WTC11 (cell line): ENCODE data around the gene CALN1. TPM values are rescaled to one million over a fixed set of nuclear protein-coding genes. Genes with fewer than 3 reads are reported as not detected.

Experiments
- ATAC-seq: fragments of 200-7000 bp; cut with Tn5 transposase; 2 replicates; pipeline ENCODE4 v1.10.0; 2021; ENCODE audit warnings: mild to moderate bottlenecking, moderate library complexity
- CTCF ChIA-PET: fragments of 300-600 bp; sonication (Branson Sonifier 250); formaldehyde crosslinking; loops from one replicate; lab custom pipeline; 2021; ENCODE audit warnings: antibody characterized with exemption; lab: Charles Lee
- POLR2A ChIA-PET: fragments of 350-600 bp; sonication (Branson Sonifier 250); formaldehyde crosslinking; loops from one replicate; lab custom pipeline; 2021; ENCODE audit warnings: antibody characterized with exemption; lab: Charles Lee
- DNase-seq: peaks from one replicate; pipeline ENCODE4 v3.0.0; 2021; ENCODE audit warnings: low spot score
- H3K27ac Mint-ChIP-seq: 2 replicates; pipeline ENCODE4 v1.8.0; 2021; ENCODE audit warnings: mixed read lengths
- H3K27me3 Mint-ChIP-seq: 2 replicates; pipeline ENCODE4 v1.8.0; 2021; ENCODE audit warnings: low read depth, mild to moderate bottlenecking, moderate library complexity, mixed read lengths
- H3K36me3 Mint-ChIP-seq: 2 replicates; pipeline ENCODE4 v1.8.0; 2021; ENCODE audit warnings: mixed read lengths
- H3K4me1 Mint-ChIP-seq: 2 replicates; pipeline ENCODE4 v1.8.0; 2022; ENCODE audit warnings: mixed read lengths
- H3K4me3 Mint-ChIP-seq: 2 replicates; pipeline ENCODE4 v1.8.0; 2021; ENCODE audit warnings: mild to moderate bottlenecking, moderate library complexity, mixed read lengths
- H3K9me3 Mint-ChIP-seq: 2 replicates; pipeline ENCODE4 v1.8.0; 2021; ENCODE audit warnings: mixed read lengths
- ATF1 ChIP-seq: sonication (generic); formaldehyde crosslinking; IDR thresholded peaks from 2 replicates; pipeline ENCODE4 v1.8.1; 2023; ENCODE audit warnings: mild to moderate bottlenecking, moderate library complexity, missing genetic modification reagents
- ETV6 ChIP-seq: sonication (generic); formaldehyde crosslinking; IDR thresholded peaks from 2 replicates; pipeline ENCODE4 v1.8.1; 2022; ENCODE audit warnings: mild to moderate bottlenecking, missing genetic modification reagents
- FOXJ3 ChIP-seq: sonication (generic); formaldehyde crosslinking; IDR thresholded peaks from 2 replicates; pipeline ENCODE4 v1.9.0; 2021; ENCODE audit warnings: missing genetic modification reagents, mild to moderate bottlenecking, borderline replicate concordance
- GTF2I ChIP-seq: fragments of 250-450 bp; sonication (Bioruptor Pico); conservative IDR thresholded peaks from 2 replicates; pipeline ENCODE4 v1.4.0; 2021; ENCODE audit warnings: mild to moderate bottlenecking
- IRF2 ChIP-seq: sonication (generic); formaldehyde crosslinking; IDR thresholded peaks from 2 replicates; pipeline ENCODE4 v1.8.0; 2022; ENCODE audit warnings: low read depth, missing genetic modification reagents, borderline replicate concordance
- JUN ChIP-seq: sonication (generic); formaldehyde crosslinking; IDR thresholded peaks from 2 replicates; pipeline ENCODE4 v1.8.0; 2023; ENCODE audit warnings: mild to moderate bottlenecking, missing genetic modification reagents
- MXD4 ChIP-seq: fragments of 250-450 bp; sonication (Bioruptor Pico); IDR thresholded peaks from 2 replicates; pipeline ENCODE4 v1.8.0; 2021; ENCODE audit warnings: mild to moderate bottlenecking, moderate library complexity, borderline replicate concordance
- RORB ChIP-seq: fragments of 250-450 bp; sonication (Bioruptor Pico); IDR thresholded peaks from 2 replicates; pipeline ENCODE4 v1.9.0; 2021; ENCODE audit warnings: mild to moderate bottlenecking
- SMAD3 ChIP-seq: sonication (generic); formaldehyde crosslinking; IDR thresholded peaks from 2 replicates; pipeline ENCODE4 v1.8.0; 2022; ENCODE audit warnings: missing genetic modification reagents, mild to moderate bottlenecking, borderline replicate concordance
- SMAD4 ChIP-seq: sonication (generic); formaldehyde crosslinking; IDR thresholded peaks from 2 replicates; pipeline ENCODE4 v1.8.0; 2022; ENCODE audit warnings: mild to moderate bottlenecking, missing genetic modification reagents
- ZNF416 ChIP-seq: fragments of 250-450 bp; sonication (Bioruptor Pico); IDR thresholded peaks from 2 replicates; pipeline ENCODE4 v1.9.0; 2021; ENCODE audit warnings: mild to moderate bottlenecking, inconsistent platforms
- ZNF423 ChIP-seq: fragments of 250-450 bp; sonication (Bioruptor Pico); IDR thresholded peaks from 2 replicates; pipeline ENCODE4 v2.1.2; 2022; ENCODE audit warnings: mild to moderate bottlenecking, moderate library complexity
- total RNA-seq: library from RNA; stranded (reverse); gene quantifications from 3 replicates; pipeline ENCODE4 v1.2.3, GENCODE V29; 2021
- TF ChIP-seq, protein P1 (sequence below): sonication (generic); formaldehyde crosslinking; IDR thresholded peaks from 2 replicates; pipeline ENCODE4 v1.8.1; 2023; ENCODE audit warnings: mild to moderate bottlenecking, missing genetic modification reagents, moderate library complexity
- TF ChIP-seq, protein P2 (sequence below): sonication (generic); formaldehyde crosslinking; IDR thresholded peaks from 2 replicates; pipeline ENCODE4 v1.8.1; 2023; ENCODE audit warnings: mild to moderate bottlenecking, missing genetic modification reagents, borderline replicate concordance
- TF ChIP-seq, protein P3 (sequence below): fragments of 250-450 bp; sonication (Bioruptor Pico); IDR thresholded peaks from 2 replicates; pipeline ENCODE4 v1.9.0; 2021; ENCODE audit warnings: mild to moderate bottlenecking, borderline replicate concordance
- TF ChIP-seq, protein P4 (sequence below): sonication (generic); formaldehyde crosslinking; IDR thresholded peaks from 2 replicates; pipeline ENCODE4 v1.8.1; 2023; ENCODE audit warnings: mild to moderate bottlenecking, moderate library complexity, missing genetic modification reagents

Gene CALN1
- total RNA-seq, 1 experiment from 2014 or later = 10.5 TPM

DNA sequence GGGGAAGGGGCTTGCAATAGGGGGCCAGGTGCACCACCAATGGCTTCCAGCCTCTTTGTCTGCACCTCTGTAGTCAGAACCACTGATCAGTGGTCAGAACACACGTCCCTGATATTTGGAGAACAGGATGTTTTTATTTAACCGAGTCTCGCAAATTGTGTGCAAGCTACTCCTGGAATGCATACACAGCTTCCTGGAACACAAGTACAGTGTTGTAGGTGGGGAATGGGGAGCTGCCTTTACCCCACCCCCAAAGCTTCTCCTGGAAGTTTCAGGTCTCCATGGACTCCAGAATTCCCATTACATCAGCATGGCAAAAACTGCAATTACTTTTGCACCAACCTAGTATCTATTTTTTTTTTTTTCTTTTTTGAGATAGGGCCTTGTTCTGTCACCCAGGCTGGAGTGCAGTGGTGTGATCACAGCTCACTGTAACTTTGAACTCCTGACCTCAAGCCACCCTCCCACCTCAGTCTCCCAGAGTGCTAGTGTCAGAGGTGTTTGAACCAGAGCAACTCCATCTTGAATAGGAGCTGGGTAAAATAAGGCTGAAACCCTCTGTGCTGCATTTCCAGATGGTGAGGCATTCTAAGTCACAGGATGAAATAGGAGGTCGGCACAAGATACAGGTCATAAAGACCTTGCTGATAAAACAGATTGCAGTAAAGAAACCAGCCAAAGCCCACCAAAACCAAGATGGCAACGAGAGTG, 374.0 kb downstream of the CALN1 start:
- CTCF ChIA-PET = interaction anchor here (1.5 kb wide), 1 partner anchor 113 kb away, joined by 5 read pairs; no protein-coding TSS in a partner anchor
- TF ChIP-seq IRF2 (CRISPR knock-in tag) (no peak), ZNF416 (CRISPR knock-in tag) (no peak)
- TF ChIP-seq, protein P1, sequence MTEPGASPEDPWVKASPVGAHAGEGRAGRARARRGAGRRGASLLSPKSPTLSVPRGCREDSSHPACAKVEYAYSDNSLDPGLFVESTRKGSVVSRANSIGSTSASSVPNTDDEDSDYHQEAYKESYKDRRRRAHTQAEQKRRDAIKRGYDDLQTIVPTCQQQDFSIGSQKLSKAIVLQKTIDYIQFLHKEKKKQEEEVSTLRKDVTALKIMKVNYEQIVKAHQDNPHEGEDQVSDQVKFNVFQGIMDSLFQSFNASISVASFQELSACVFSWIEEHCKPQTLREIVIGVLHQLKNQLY (CRISPR knock-in tag) = no peak
- TF ChIP-seq, all 79 proteins: peak for 0
- POLR2A ChIA-PET = no interaction called here
- Mint-ChIP-seq H3K4me3 (no peak overlapping the region), H3K27ac (no peak overlapping the region), H3K36me3 (peaks cover 11% of the 10 kb centered on the region), H3K9me3 (peaks cover 19% of the 10 kb centered on the region), H3K4me1 (no peaks in the 10 kb centered on the region), H3K27me3 (no peaks in the 10 kb centered on the region)
- ATAC-seq = no peak
- no peak for DNase-seq

DNA sequence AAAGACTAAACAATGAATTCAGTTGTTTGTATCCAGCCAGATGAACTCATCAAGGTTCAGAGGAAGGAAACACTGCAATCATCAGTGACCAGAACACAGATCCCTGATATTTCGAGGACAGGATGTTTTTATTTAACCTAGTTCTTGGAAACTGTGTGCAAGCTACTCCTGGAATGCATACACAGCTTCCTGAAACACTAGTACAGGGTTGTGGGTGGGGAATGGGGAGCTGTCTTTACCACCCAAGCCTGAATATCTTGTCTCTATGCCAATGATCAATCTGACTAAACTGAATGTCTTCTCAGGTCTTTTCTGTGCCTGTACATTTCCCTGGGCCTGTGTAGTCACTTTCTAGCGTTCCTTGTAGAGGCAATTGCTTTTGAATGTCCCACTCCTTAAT, 374.6 kb downstream of the CALN1 start:
- CTCF ChIA-PET = interaction anchor here (1.5 kb wide), 1 partner anchor 112 kb away, joined by 5 read pairs; no protein-coding TSS in a partner anchor

More for the DNA sequence above, 374.6 kb downstream of the CALN1 start:
- H3K9me3 Mint-ChIP-seq = peaks cover 19% of the 10 kb centered on the region
- POLR2A ChIA-PET = no interaction called here
- DNase-seq (no peak), ATAC-seq (no peak)
- peaks cover 11% of the 10 kb centered on the region for H3K36me3 Mint-ChIP-seq
- TF ChIP-seq MXD4 (CRISPR knock-in tag) = no peak
- TF ChIP-seq GTF2I (CRISPR knock-in tag) = no peak
- TF ChIP-seq, protein P2, sequence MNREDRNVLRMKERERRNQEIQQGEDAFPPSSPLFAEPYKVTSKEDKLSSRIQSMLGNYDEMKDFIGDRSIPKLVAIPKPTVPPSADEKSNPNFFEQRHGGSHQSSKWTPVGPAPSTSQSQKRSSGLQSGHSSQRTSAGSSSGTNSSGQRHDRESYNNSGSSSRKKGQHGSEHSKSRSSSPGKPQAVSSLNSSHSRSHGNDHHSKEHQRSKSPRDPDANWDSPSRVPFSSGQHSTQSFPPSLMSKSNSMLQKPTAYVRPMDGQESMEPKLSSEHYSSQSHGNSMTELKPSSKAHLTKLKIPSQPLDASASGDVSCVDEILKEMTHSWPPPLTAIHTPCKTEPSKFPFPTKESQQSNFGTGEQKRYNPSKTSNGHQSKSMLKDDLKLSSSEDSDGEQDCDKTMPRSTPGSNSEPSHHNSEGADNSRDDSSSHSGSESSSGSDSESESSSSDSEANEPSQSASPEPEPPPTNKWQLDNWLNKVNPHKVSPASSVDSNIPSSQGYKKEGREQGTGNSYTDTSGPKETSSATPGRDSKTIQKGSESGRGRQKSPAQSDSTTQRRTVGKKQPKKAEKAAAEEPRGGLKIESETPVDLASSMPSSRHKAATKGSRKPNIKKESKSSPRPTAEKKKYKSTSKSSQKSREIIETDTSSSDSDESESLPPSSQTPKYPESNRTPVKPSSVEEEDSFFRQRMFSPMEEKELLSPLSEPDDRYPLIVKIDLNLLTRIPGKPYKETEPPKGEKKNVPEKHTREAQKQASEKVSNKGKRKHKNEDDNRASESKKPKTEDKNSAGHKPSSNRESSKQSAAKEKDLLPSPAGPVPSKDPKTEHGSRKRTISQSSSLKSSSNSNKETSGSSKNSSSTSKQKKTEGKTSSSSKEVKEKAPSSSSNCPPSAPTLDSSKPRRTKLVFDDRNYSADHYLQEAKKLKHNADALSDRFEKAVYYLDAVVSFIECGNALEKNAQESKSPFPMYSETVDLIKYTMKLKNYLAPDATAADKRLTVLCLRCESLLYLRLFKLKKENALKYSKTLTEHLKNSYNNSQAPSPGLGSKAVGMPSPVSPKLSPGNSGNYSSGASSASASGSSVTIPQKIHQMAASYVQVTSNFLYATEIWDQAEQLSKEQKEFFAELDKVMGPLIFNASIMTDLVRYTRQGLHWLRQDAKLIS (CRISPR knock-in tag) = no peak
- TF ChIP-seq, protein P3, sequence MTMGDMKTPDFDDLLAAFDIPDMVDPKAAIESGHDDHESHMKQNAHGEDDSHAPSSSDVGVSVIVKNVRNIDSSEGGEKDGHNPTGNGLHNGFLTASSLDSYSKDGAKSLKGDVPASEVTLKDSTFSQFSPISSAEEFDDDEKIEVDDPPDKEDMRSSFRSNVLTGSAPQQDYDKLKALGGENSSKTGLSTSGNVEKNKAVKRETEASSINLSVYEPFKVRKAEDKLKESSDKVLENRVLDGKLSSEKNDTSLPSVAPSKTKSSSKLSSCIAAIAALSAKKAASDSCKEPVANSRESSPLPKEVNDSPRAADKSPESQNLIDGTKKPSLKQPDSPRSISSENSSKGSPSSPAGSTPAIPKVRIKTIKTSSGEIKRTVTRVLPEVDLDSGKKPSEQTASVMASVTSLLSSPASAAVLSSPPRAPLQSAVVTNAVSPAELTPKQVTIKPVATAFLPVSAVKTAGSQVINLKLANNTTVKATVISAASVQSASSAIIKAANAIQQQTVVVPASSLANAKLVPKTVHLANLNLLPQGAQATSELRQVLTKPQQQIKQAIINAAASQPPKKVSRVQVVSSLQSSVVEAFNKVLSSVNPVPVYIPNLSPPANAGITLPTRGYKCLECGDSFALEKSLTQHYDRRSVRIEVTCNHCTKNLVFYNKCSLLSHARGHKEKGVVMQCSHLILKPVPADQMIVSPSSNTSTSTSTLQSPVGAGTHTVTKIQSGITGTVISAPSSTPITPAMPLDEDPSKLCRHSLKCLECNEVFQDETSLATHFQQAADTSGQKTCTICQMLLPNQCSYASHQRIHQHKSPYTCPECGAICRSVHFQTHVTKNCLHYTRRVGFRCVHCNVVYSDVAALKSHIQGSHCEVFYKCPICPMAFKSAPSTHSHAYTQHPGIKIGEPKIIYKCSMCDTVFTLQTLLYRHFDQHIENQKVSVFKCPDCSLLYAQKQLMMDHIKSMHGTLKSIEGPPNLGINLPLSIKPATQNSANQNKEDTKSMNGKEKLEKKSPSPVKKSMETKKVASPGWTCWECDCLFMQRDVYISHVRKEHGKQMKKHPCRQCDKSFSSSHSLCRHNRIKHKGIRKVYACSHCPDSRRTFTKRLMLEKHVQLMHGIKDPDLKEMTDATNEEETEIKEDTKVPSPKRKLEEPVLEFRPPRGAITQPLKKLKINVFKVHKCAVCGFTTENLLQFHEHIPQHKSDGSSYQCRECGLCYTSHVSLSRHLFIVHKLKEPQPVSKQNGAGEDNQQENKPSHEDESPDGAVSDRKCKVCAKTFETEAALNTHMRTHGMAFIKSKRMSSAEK (CRISPR knock-in tag) = no peak
- TF ChIP-seq FOXJ3 (CRISPR knock-in tag) = no peak
- TF ChIP-seq SMAD3 = no peak
- no peak for TF ChIP-seq ZNF423 (CRISPR knock-in tag)
- TF ChIP-seq ETV6 = no peak
- no peak for TF ChIP-seq JUN (CRISPR knock-in tag)
- no peak for TF ChIP-seq ATF1 (CRISPR knock-in tag)
- no peak for TF ChIP-seq SMAD4 (CRISPR knock-in tag)
- TF ChIP-seq RORB (CRISPR knock-in tag) = no peak
- TF ChIP-seq, protein P4, sequence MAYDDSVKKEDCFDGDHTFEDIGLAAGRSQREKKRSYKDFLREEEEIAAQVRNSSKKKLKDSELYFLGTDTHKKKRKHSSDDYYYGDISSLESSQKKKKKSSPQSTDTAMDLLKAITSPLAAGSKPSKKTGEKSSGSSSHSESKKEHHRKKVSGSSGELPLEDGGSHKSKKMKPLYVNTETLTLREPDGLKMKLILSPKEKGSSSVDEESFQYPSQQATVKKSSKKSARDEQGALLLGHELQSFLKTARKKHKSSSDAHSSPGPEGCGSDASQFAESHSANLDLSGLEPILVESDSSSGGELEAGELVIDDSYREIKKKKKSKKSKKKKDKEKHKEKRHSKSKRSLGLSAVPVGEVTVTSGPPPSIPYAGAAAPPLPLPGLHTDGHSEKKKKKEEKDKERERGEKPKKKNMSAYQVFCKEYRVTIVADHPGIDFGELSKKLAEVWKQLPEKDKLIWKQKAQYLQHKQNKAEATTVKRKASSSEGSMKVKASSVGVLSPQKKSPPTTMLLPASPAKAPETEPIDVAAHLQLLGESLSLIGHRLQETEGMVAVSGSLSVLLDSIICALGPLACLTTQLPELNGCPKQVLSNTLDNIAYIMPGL (CRISPR knock-in tag) = no peak
- H3K4me3 Mint-ChIP-seq = no peak overlapping the region
- H3K27ac Mint-ChIP-seq = no peak overlapping the region
- no peaks in the 10 kb centered on the region for H3K27me3 Mint-ChIP-seq
- H3K4me1 Mint-ChIP-seq = peaks cover 6% of the 10 kb centered on the region
